Thyroid gland (tissue), 4 donors: ENCODE measurements around the gene NELL2.

Experiments used
- CTCF ChIP-seq, 6 experiments: fragments of 200-600 bp in 3 of 6; fragments of 450-650 bp in 3 of 6; sonication (generic) in 3 of 6; IDR thresholded peaks; one replicate each; pipeline ENCODE4 v1.5.1; 2016 to 2019; ENCODE audit warnings: antibody characterized with exemption in 6 of 6, mild to moderate bottlenecking in 2 of 6, inconsistent platforms in 1 of 6, moderate library complexity in 1 of 6
- POLR2A ChIP-seq, 2 donors: fragments of 450-650 bp; IDR thresholded peaks; one replicate each; pipeline ENCODE4 v1.6.1; 2017; ENCODE audit warnings: antibody characterized with exemption in 2 of 2, mild to moderate bottlenecking in 2 of 2, moderate library complexity in 1 of 2

GRCh38 chr12:44816446-44817017 lies 59.6 kb downstream of the NELL2 start:
- TF ChIP-seq CTCF (IDR thresholded peaks at IDR 0.05) = no peak
- TF ChIP-seq POLR2A (IDR thresholded peaks at IDR 0.05) = no peak
